Neural progenitor cell (in vitro differentiated cells): Measurements from ENCODE around the gene LGMN. TPM values are rescaled to one million over a fixed set of nuclear protein-coding genes. Genes with fewer than 3 reads are reported as not detected.

Source experiments
- DNase-seq: peaks from one replicate; pipeline ENCODE4 v3.0.0-alpha.2; 2016; ENCODE audit warnings: low spot score
- H2AFZ ChIP-seq: fragments of 200-600 bp; sonication (generic); replicated peaks from 2 replicates; pipeline ENCODE4 v1.6.1; 2016; ENCODE audit warnings: antibody characterized with exemption
- H3F3A ChIP-seq: fragments of 200-600 bp; sonication (generic); 2 replicates; pipeline ENCODE4 v1.6.1; 2016; ENCODE audit warnings: antibody characterized with exemption, low read depth
- H3K27ac ChIP-seq: fragments of 200-600 bp; sonication (generic); 2 replicates; pipeline ENCODE4 v1.5.1; 2016; ENCODE audit warnings: mild to moderate bottlenecking
- H3K27me3 ChIP-seq: fragments of 200-600 bp; sonication (generic); 2 replicates; pipeline ENCODE4 v1.6.1; 2016; ENCODE audit warnings: mild to moderate bottlenecking, moderate library complexity
- H3K36me3 ChIP-seq: fragments of 200-600 bp; sonication (generic); 2 replicates; pipeline ENCODE4 v1.5.1; 2016
- H3K4me1 ChIP-seq: fragments of 200-600 bp; sonication (generic); 2 replicates; pipeline ENCODE4 v1.6.1; 2016; ENCODE audit warnings: mixed run types
- H3K4me2 ChIP-seq: fragments of 200-600 bp; sonication (generic); 2 replicates; pipeline ENCODE4 v1.6.1; 2016
- H3K4me3 ChIP-seq: fragments of 200-600 bp; sonication (generic); 2 replicates; pipeline ENCODE4 v1.5.1; 2016
- H3K79me2 ChIP-seq: fragments of 200-600 bp; sonication (generic); 2 replicates; pipeline ENCODE4 v1.6.1; 2016; ENCODE audit warnings: low read depth
- H3K9ac ChIP-seq: fragments of 200-600 bp; sonication (generic); 2 replicates; pipeline ENCODE4 v1.6.1; 2016
- H3K9me3 ChIP-seq: fragments of 200-600 bp; sonication (generic); 2 replicates; pipeline ENCODE4 v1.5.1; 2016; ENCODE audit warnings: low read depth
- H4K20me1 ChIP-seq: fragments of 200-600 bp; sonication (generic); 2 replicates; pipeline ENCODE4 v1.6.1; 2016; ENCODE audit warnings: low read depth
- H3K27ac Mint-ChIP-seq: 3 replicates; pipeline ENCODE4 v1.8.0; 2021; ENCODE audit warnings: mixed read lengths
- H3K27me3 Mint-ChIP-seq: 2 replicates; pipeline ENCODE4 v1.8.0; 2022; ENCODE audit warnings: low read depth, mild to moderate bottlenecking, inconsistent platforms, moderate library complexity, mixed read lengths; ENCODE audit not compliant: insufficient read depth
- H3K36me3 Mint-ChIP-seq: 3 replicates; pipeline ENCODE4 v1.8.0; 2021; ENCODE audit warnings: mixed read lengths
- H3K4me1 Mint-ChIP-seq: 3 replicates; pipeline ENCODE4 v1.8.0; 2021; ENCODE audit warnings: mixed read lengths
- H3K4me3 Mint-ChIP-seq: 3 replicates; pipeline ENCODE4 v1.8.0; 2021; ENCODE audit warnings: mild to moderate bottlenecking, moderate library complexity, mixed read lengths
- H3K9me3 Mint-ChIP-seq: 3 replicates; pipeline ENCODE4 v1.8.0; 2020; ENCODE audit warnings: mixed read lengths
- EZH2 ChIP-seq: fragments of 200-600 bp; sonication (generic); IDR thresholded peaks from 2 replicates; pipeline ENCODE4 v1.6.1; 2017; ENCODE audit warnings: antibody characterized with exemption, mild to moderate bottlenecking, moderate library complexity
- EZH2phosphoT487 ChIP-seq: fragments of 200-600 bp; sonication (generic); IDR thresholded peaks from 2 replicates; pipeline ENCODE4 v1.6.1; 2017; ENCODE audit warnings: antibody characterized with exemption
- total RNA-seq: library from RNA; depleted of rRNA; stranded (reverse); fragments of >200 nt; gene quantifications from 2 replicates; pipeline ENCODE4 v1.2.3, GENCODE V29; 2015; ENCODE audit warnings: low replicate concordance
- TF ChIP-seq, protein P1 (sequence below): fragments of 200-600 bp; sonication (generic); IDR thresholded peaks from 2 replicates; pipeline ENCODE4 v1.5.1; 2017; ENCODE audit warnings: antibody characterized with exemption, mild to moderate bottlenecking

Gene LGMN
- total RNA-seq, 1 donor from 2014 or later, result 87.0 TPM

DNA sequence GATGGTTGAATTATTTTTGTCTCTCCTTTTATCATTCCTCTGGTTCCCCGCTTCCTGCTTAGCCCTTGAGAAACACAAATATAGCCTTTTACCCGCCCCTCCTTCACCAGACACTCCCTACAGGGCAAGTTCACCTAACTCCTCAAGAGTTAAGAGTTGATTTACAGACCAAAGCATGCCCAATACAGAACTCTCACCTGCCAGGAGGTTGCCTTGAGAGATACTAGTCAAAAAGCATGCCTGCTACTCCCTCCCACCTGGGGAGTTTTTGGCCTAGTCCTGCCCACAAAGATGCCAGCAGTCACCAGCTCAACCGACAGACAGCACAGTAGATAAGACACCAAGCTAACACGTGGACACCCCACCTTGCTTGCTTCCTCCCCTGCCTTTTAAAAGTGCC, 11.2 kb downstream of the LGMN start:
- no peak for DNase-seq
- Histone ChIP-seq H3K79me2 (peaks cover 48% of the 10 kb centered on the region), H3K9me3 (no peaks in the 10 kb centered on the region), H4K20me1 (peaks cover 11% of the 10 kb centered on the region), H3K9ac (no peak overlapping the region), H3K4me3 (no peak overlapping the region), H3K4me1 (no peaks in the 10 kb centered on the region), H3F3A (no peaks in the 10 kb centered on the region), H3K27me3 (no peaks in the 10 kb centered on the region), H3K36me3 (no peaks in the 10 kb centered on the region), H2AFZ (no peak overlapping the region), H3K27ac (no peak overlapping the region), H3K4me2 (no peak overlapping the region)
- TF ChIP-seq EZH2phosphoT487 (no peak), EZH2 (no peak)
- TF ChIP-seq, protein P1, sequence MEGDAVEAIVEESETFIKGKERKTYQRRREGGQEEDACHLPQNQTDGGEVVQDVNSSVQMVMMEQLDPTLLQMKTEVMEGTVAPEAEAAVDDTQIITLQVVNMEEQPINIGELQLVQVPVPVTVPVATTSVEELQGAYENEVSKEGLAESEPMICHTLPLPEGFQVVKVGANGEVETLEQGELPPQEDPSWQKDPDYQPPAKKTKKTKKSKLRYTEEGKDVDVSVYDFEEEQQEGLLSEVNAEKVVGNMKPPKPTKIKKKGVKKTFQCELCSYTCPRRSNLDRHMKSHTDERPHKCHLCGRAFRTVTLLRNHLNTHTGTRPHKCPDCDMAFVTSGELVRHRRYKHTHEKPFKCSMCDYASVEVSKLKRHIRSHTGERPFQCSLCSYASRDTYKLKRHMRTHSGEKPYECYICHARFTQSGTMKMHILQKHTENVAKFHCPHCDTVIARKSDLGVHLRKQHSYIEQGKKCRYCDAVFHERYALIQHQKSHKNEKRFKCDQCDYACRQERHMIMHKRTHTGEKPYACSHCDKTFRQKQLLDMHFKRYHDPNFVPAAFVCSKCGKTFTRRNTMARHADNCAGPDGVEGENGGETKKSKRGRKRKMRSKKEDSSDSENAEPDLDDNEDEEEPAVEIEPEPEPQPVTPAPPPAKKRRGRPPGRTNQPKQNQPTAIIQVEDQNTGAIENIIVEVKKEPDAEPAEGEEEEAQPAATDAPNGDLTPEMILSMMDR, result no peak
- no peaks in the 10 kb centered on the region for H3K4me1 Mint-ChIP-seq
- H3K27me3 Mint-ChIP-seq, result peaks cover 6% of the 10 kb centered on the region
- peaks cover 20% of the 10 kb centered on the region for H3K36me3 Mint-ChIP-seq
- no peak overlapping the region for H3K27ac Mint-ChIP-seq
- no peaks in the 10 kb centered on the region for H3K9me3 Mint-ChIP-seq
- no peak overlapping the region for H3K4me3 Mint-ChIP-seq

DNA sequence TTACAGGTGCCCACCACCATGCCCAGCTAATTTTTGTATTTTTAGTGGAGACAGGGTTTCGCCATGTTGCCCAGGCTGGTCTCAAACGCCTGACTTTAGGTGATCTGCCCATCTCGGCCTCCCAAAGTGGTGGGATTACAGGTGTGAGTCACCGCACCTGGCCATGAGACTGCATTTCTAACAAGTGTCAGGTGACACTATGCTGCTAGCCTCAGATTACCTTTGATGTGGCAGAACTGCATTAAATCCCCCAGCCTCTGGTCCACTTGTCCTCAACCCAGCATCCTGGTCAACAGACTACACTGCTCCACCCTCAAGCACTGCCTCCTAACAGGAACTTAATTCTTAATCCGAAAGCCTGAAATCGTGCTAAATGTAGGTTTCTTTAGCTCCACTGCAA, 13.1 kb downstream of the LGMN start:
- H3K79me2 ChIP-seq, result peaks cover 43% of the 10 kb centered on the region
- H2AFZ ChIP-seq, result no peak overlapping the region
- H3K9me3 ChIP-seq, result no peaks in the 10 kb centered on the region
- no peak overlapping the region for H3K4me2 ChIP-seq
- peaks cover 4% of the 10 kb centered on the region for H4K20me1 ChIP-seq
- H3K27ac Mint-ChIP-seq, result no peak overlapping the region
- H3K27me3 Mint-ChIP-seq, result peaks cover 2% of the 10 kb centered on the region
- no peaks in the 10 kb centered on the region for H3K27me3 ChIP-seq
- no peaks in the 10 kb centered on the region for H3K4me1 Mint-ChIP-seq
- no peaks in the 10 kb centered on the region for H3K9me3 Mint-ChIP-seq
- H3K9ac ChIP-seq, result no peak overlapping the region
- no peak overlapping the region for H3K4me3 Mint-ChIP-seq
- no peaks in the 10 kb centered on the region for H3F3A ChIP-seq
- peaks cover 29% of the 10 kb centered on the region for H3K36me3 Mint-ChIP-seq
- no peak overlapping the region for H3K27ac ChIP-seq
- no peaks in the 10 kb centered on the region for H3K4me1 ChIP-seq
- no peak for TF ChIP-seq EZH2
- no peak for TF ChIP-seq EZH2phosphoT487
- TF ChIP-seq, protein P1, result no peak
- H3K36me3 ChIP-seq, result no peaks in the 10 kb centered on the region
- DNase-seq, result no peak
- no peak overlapping the region for H3K4me3 ChIP-seq

DNA sequence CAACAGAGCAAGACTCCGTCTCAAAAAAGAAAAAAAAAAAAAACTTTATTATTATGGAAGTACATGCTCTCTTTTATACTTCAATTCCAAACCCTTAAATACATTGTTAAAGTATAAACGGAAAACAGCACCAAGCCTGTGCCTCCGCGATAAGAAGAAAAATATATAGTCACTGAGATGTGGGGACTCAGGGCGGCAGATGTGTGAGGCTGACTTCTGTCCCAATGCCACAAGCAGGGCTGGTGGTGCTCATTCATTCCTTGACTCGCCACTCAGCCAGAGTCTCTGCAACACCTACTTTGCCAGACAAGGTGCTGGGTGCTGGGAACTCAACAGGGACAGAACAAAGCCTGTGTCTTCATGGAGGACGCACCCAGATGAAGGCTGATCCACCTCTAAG, 13.8 kb downstream of the LGMN start:
- Mint-ChIP-seq H3K9me3 (no peaks in the 10 kb centered on the region), H3K36me3 (peaks cover 25% of the 10 kb centered on the region), H3K27ac (no peak overlapping the region), H3K4me3 (no peak overlapping the region), H3K4me1 (peaks cover under 1% of the 10 kb centered on the region), H3K27me3 (peaks cover 2% of the 10 kb centered on the region)
- Histone ChIP-seq H3K79me2 (peaks cover 36% of the 10 kb centered on the region), H3K27ac (no peak overlapping the region), H3K4me1 (peaks cover 4% of the 10 kb centered on the region), H3K4me3 (no peak overlapping the region), H3K4me2 (no peak overlapping the region), H3F3A (peaks cover 2% of the 10 kb centered on the region), H3K36me3 (no peaks in the 10 kb centered on the region), H3K9ac (no peak overlapping the region), H4K20me1 (peaks cover 6% of the 10 kb centered on the region), H3K9me3 (no peaks in the 10 kb centered on the region), H3K27me3 (no peaks in the 10 kb centered on the region), H2AFZ (no peak overlapping the region)
- no peak for DNase-seq
- TF ChIP-seq, protein P1, result no peak
- TF ChIP-seq EZH2 (no peak), EZH2phosphoT487 (no peak)
